ENCODE measurements around the gene EPB41L5.

Gene EPB41L5

GRCh38 chr2:120109186-120110061 lies 96.5 kb downstream of the EPB41L5 start:
- TF ChIP-seq SIN3A (IDR thresholded peaks at IDR 0.05; ENCODE audit: borderline replicate concordance, insufficient read depth, low read length), result no peak
- TF ChIP-seq POLR2AphosphoS5 (IDR thresholded peaks at IDR 0.05; ENCODE audit: low read depth, low read length), result no peak
- no peak for TF ChIP-seq REST (IDR thresholded peaks at IDR 0.05; ENCODE audit: insufficient read depth in 1 of 2, low read depth in 2 of 2, low read length in 2 of 2)
- TF ChIP-seq FOXP2 (optimal IDR thresholded peaks at IDR 0.05; ENCODE audit: borderline replicate concordance, extremely low read depth, extremely low read length, insufficient read depth), result no peak
- no peak for TF ChIP-seq TAF1 (IDR thresholded peaks at IDR 0.05; ENCODE audit: borderline replicate concordance, insufficient read depth, low read length)

GRCh38 chr2:120110062-120110362 lies 97.1 kb downstream of the EPB41L5 start:
- TF ChIP-seq REST (IDR thresholded peaks at IDR 0.05; ENCODE audit: insufficient read depth in 1 of 2, low read depth in 2 of 2, low read length in 2 of 2) (no peak), SIN3A (IDR thresholded peaks at IDR 0.05; ENCODE audit: borderline replicate concordance, insufficient read depth, low read length) (no peak), TAF1 (IDR thresholded peaks at IDR 0.05; ENCODE audit: borderline replicate concordance, insufficient read depth, low read length) (no peak), POLR2AphosphoS5 (IDR thresholded peaks at IDR 0.05; ENCODE audit: low read depth, low read length) (no peak), FOXP2 (optimal IDR thresholded peaks at IDR 0.05; ENCODE audit: borderline replicate concordance, extremely low read depth, extremely low read length, insufficient read depth) (no peak)

GRCh38 chr2:120110507-120110906 lies 97.6 kb downstream of the EPB41L5 start:
- TF ChIP-seq SIN3A (IDR thresholded peaks at IDR 0.05; ENCODE audit: borderline replicate concordance, insufficient read depth, low read length), result no peak
- TF ChIP-seq FOXP2 (optimal IDR thresholded peaks at IDR 0.05; ENCODE audit: borderline replicate concordance, extremely low read depth, extremely low read length, insufficient read depth), result no peak
- TF ChIP-seq POLR2AphosphoS5 (IDR thresholded peaks at IDR 0.05; ENCODE audit: low read depth, low read length), result no peak
- no peak for TF ChIP-seq TAF1 (IDR thresholded peaks at IDR 0.05; ENCODE audit: borderline replicate concordance, insufficient read depth, low read length)
- no peak for TF ChIP-seq REST (IDR thresholded peaks at IDR 0.05; ENCODE audit: insufficient read depth in 1 of 2, low read depth in 2 of 2, low read length in 2 of 2)

- TF ChIP-seq TAF1 (IDR thresholded peaks at IDR 0.05; ENCODE audit: borderline replicate concordance, insufficient read depth, low read length), result no peak
Observed at GRCh38 chr2:120111193-120111592, 98.3 kb downstream of the EPB41L5 start.

- TF ChIP-seq REST (IDR thresholded peaks at IDR 0.05; ENCODE audit: insufficient read depth in 1 of 2, low read depth in 2 of 2, low read length in 2 of 2), result no peak
- TF ChIP-seq POLR2AphosphoS5 (IDR thresholded peaks at IDR 0.05; ENCODE audit: low read depth, low read length), result no peak
- no peak for TF ChIP-seq FOXP2 (optimal IDR thresholded peaks at IDR 0.05; ENCODE audit: borderline replicate concordance, extremely low read depth, extremely low read length, insufficient read depth)
- no peak for TF ChIP-seq TAF1 (IDR thresholded peaks at IDR 0.05; ENCODE audit: borderline replicate concordance, insufficient read depth, low read length)
- no peak for TF ChIP-seq SIN3A (IDR thresholded peaks at IDR 0.05; ENCODE audit: borderline replicate concordance, insufficient read depth, low read length)
Observed at GRCh38 chr2:120118018-120118417, 105.1 kb downstream of the EPB41L5 start.
